Left colon (tissue), 2 donors: Measurements from ENCODE around the gene TMEM236. TPM values are rescaled to one million over a fixed set of nuclear protein-coding genes. Genes with fewer than 3 reads are reported as not detected.

Experiments
- ATAC-seq: fragments of 200-7000 bp; cut with Tn5 transposase; one replicate; pipeline ENCODE4 v1.9.1; 2020; ENCODE audit warnings: mild to moderate bottlenecking, moderate library complexity
- DNase-seq, 2 donors: peaks; one replicate each; pipeline ENCODE4 v3.0.0-alpha.2; 2020
- intact Hi-C, 2 donors: fragments of 100-400 bp; cut with DNase I in 1 of 2; cut with micrococcal nuclease in 1 of 2; formaldehyde crosslinking; loops; one replicate each; pipeline versions ENCODE4 v1.11.2 to v1.14.0; 2022; cut with DNase I, micrococcal nuclease
- total RNA-seq, 2 donors: library from RNA; stranded (reverse); fragmentation: NEBNext Ultra II Directional; extraction: Animal tissue kit (Norgen Biotek cat#: 25700); gene quantifications; one replicate each; pipeline ENCODE4 v1.2.1, GENCODE V29; 2021
- donor health status: DM: no; HTN: no; CAD: no.
- donor health status: DM: yes; HTN: yes; CAD: no.

TMEM236 gene
- total RNA-seq, 2 donors from 2014 or later, result 53.0 to 59.6 TPM

- DNase-seq (peak in 1 of 2 donors; percentile 16), ATAC-seq (peak; percentile 64)
- intact Hi-C loops, result no loop called here
These were observed 54.0 kb downstream of the TMEM236 start for GRCh38 chr10:17805921-17806577.

DNA sequence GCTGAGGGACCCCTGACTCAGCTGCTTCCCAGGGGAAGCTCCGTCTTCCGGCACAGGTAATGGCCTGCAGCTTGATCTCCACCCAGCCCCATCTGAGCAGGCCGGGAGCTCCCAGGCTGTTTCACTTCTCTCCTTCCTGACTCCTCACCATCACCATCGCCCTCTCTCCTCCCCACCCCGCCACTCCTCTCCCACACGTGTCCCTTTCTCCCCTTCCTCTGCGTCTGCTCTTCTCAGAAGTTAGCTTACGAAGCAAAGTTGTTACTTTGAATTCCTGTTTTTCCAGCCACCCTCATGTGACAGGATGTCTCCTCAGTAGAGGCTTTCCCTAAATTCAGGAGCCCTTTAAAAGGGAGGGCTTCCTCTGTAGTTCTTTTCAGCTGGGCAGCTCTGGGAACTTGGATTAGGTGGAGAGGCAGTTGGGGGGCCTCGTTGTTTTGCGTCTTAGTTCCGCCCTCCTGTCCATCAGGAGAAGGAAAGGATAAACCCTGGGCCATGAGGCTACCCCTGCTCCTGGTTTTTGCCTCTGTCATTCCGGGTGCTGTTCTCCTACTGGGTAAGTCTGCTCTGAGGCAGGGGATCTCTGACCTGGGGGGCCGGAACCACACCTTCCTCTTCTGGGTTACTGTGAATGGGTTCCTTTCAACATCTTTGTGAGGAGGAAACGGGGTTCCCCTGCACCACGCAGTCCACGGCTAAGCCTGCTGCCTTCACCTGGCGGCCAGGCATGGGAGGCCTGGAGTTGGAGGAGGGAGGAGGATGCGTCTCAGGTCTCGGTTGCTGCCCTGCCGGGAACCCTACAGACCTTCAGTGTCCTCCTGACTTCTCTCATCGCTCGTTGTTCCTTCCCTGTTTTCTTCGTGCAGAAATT is 57.2 kb downstream of the TMEM236 start, which contains the start of gene MRC1:
TSS of gene MRC1 (plus strand) at position 378 of the 871 bp plus-strand sequence. CDS start at position 496, 118 bp downstream.
- DNase-seq (peak in 1 of 2 donors; percentile 38), ATAC-seq (peak; percentile 25)
- intact Hi-C loops, result no loop called here

DNA sequence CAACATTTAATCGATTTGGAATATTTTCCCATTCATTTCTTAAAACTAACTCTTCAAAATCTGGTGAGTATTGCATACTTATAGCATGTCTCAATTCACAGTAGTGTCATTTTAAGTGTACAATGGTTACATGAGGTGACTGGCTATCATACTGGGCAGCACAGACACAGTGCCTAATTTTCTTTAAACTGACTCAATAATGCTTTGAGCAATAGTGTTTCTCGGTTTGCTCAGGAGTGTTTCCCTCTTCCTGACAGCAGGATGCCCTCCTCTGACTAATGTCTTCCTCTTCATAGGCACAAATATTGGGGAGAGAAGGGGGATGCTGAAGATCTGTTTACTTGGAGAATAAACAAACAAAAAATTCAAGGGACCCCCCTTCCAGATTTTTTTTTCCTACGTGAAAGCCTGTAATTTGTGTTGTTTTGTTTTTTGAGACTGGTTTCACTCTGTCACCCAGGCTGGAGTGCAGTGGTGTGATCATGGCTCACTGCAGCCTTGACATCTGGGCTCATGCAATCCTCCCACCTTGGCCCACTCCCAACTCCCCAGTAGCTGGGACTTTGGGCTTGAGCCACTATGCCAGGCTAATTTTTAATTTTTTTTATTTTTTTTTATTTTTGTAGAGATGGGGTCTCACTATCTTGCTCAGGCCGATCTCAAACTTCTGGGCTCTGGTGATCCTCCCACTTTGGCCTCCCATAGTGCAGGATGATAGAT is 59.3 kb downstream of the TMEM236 start:
- DNase-seq, result no peak
- no peak for ATAC-seq

GRCh38 chr10:17814973-17815372 is 63.0 kb downstream of the TMEM236 start:
- ATAC-seq (no peak), DNase-seq (no peak)
- intact Hi-C loops, result no loop called here

More for the DNA sequence above, 59.3 kb downstream of the TMEM236 start:
- intact Hi-C loops, result no loop called here

DNA sequence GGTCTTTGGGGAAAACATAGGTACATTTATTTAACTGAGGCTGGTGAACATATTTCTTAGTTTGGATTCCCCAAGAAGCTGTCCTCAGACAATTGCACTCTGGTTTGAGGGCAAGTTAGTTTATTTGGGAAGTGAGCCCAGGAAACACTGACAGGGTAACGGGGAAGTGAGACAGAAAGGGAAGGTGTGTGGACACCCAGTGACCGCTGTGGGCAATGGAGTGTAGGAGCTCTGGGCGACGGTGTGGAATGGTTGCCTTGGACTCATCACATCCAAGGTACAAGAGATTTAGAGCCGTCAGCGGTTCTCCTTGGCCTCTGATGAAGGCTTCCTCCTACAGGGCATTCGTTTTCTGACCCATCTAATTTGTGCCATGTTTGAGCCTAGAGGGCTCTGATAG is 64.2 kb downstream of the TMEM236 start:
- DNase-seq (no peak), ATAC-seq (no peak)
- intact Hi-C loops, result no loop called here

DNA sequence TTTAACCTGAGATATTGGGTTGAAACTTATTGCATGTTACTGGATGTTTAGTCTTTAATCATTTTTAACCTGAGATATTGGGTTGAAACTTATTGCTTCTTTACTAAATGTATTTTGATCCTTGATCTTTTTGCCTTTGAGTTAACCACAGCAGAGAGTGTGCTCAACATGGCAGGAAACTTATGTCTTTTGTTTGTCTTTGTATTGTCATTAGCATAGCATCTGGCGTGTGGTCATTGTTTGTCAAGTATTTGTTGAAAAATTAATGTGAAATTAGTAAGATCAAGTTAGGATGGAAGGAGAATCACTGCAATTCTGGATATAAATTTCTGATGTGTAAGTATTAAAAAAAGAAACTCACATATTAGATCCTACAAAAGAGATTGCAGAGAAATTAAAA is 65.3 kb downstream of the TMEM236 start:
- no peak for DNase-seq
- no peak for ATAC-seq
- intact Hi-C loops, result no loop called here

- intact Hi-C loops, result no loop called here
- ATAC-seq (no peak), DNase-seq (no peak)
These were observed 65.8 kb downstream of the TMEM236 start for GRCh38 chr10:17817790-17818189.

DNA sequence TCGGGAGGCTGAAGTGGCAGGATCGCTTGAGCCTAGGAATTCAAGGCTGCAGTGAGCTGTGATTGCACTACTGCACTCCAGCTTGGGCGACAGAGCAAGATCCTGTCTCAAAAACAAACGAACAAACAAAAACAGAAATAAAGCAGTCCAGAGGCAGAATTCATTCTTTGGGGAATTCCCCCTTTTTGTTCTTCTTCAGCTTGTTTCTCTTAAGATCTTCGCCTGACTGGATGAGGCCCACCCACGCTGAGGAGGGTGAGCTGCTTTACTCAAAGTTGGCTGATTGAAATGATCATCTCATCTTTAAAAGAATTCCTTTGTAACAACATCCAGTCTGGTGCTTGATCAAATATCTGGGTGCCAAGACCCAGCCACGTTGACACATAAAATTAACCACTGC is 67.8 kb downstream of the TMEM236 start:
- DNase-seq (no peak), ATAC-seq (no peak)
- intact Hi-C loops, result no loop called here

- DNase-seq (no peak), ATAC-seq (no peak)
- intact Hi-C loops, result no loop called here
These were observed 68.9 kb downstream of the TMEM236 start for GRCh38 chr10:17820943-17821342.

- DNase-seq (no peak), ATAC-seq (no peak)
- intact Hi-C loops, result no loop called here
These were observed 69.9 kb downstream of the TMEM236 start for GRCh38 chr10:17821893-17822292.

DNA sequence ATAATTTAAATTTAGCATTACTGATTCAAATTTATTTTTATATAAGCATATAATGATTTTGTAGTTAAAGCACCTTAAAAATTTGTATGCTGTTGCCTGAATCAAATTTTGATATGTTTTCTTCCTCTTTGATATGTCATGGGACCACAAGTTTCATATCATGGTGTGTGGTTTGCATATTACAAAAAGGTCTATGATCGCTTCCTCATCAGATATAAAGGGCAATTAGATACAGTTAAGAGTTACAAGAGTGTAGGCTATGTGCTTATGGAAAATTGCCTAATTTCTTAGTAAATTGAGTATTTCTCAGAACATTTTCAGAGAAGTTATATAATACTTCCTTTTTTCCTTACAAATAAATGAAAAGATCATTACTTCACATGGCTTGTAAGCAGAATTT is 79.3 kb downstream of the TMEM236 start:
- intact Hi-C loops, result no loop called here
- no peak for ATAC-seq

DNA sequence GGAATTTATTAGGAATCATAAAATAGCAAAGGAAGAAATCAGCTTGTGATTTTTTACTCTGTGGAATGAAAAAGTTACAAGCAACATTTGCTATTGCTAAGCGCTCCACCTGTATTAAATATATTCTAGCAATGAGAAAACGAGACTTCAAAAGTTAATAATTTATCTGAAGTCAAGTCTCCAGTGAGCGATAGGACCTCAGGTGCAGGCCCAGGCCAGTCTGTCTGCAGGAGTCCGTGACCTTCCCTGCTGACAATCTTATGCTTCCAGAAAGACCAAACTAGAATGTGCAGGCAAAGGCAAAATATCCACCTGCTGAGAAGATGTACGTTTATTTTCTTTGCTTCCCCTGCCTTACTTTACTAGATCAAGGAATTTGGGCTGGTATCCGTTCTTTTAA is 79.9 kb downstream of the TMEM236 start:
- DNase-seq (no peak), ATAC-seq (no peak)
- intact Hi-C loops, result no loop called here

More for the DNA sequence above, 79.3 kb downstream of the TMEM236 start:
- no peak for DNase-seq

GRCh38 chr10:17833656-17834055 is 81.7 kb downstream of the TMEM236 start:
- ATAC-seq (no peak), DNase-seq (no peak)
- intact Hi-C loops, result no loop called here

GRCh38 chr10:17835688-17836087 is 83.7 kb downstream of the TMEM236 start:
- ATAC-seq (no peak), DNase-seq (no peak)

DNA sequence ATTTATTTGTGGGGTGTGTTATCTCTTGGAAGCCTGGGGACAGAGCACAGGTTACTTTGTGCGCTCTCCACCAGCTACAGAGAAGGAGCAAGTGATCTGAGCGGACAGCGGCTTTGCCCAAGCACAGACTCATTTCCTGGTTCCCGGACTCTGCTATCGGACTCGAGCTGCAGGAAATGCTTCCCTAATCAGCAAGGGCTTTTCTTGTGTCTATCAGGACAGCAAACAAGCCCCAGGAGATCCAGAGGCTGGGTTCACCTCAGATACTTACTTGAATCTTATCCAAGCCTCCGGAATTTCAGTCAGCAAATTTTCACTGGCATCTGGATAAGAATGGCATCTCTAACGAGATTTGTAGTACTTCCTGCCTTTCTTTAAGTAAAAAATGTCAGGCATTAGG is 84.9 kb downstream of the TMEM236 start:
- peak; percentile 99 for ATAC-seq
- intact Hi-C loops, result no loop called here
- DNase-seq, result peak; percentile 52 to 58

More at GRCh38 chr10:17835688-17836087, 83.7 kb downstream of the TMEM236 start:
- intact Hi-C loops, result no loop called here

DNA sequence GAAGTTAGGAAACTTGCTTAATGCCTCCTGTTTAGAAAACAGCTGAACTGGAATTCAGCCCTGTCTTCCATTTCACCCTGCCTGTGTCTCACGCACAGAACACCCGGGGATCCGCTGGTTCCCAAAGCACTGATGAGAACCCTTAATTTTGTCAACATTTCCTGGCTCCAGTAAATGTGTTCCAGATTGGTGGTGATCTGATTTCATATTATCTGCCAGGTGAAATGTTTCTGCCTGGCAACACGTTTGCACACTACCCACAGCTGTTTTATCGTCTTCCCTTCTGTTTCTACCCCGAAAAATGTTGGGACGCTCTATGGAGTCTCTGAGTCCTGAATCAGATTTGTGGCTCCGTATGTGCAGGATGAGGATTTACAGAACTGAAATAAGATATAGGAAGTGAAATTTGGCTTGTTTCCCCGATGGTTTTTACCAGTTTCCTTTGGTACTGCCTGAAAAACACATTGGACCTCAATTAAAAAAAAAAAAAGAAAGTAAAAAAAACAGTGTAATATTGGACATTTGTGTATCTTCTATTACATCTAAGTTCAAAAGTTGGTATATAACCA is 86.2 kb downstream of the TMEM236 start:
- DNase-seq (no peak), ATAC-seq (no peak)
- intact Hi-C loops, result no loop called here

GRCh38 chr10:17841050-17841449 is 89.0 kb downstream of the TMEM236 start:
- intact Hi-C loops, result no loop called here
- ATAC-seq, result no peak
- no peak for DNase-seq

- DNase-seq, result no peak
- no peak for ATAC-seq
- intact Hi-C loops, result no loop called here
These were observed 90.6 kb downstream of the TMEM236 start for GRCh38 chr10:17842641-17843040.
